Psoas muscle (tissue), 8 donors: Measurements from ENCODE around the gene EXOC2. TPM values are rescaled to one million over a fixed set of nuclear protein-coding genes. Genes with fewer than 3 reads are reported as not detected.

Source experiments
- ATAC-seq, 4 donors: fragments of 200-7000 bp; cut with Tn5 transposase; one replicate each; pipeline ENCODE4 v1.9.1; 2020; ENCODE audit warnings: moderate library complexity in 3 of 4, mild to moderate bottlenecking in 2 of 4
- DNase-seq, 2 donors: peaks; one replicate each; pipeline ENCODE4 v3.0.0-alpha.2; 2020
- H3K27ac ChIP-seq: fragments of 200-600 bp; one replicate; pipeline ENCODE4 v1.8.0; 2022
- H3K27me3 ChIP-seq, 3 donors: fragments of 200-600 bp in 1 of 3; one replicate each; pipeline versions ENCODE4 v1.6.1 to v1.8.0; 2013 to 2022; ENCODE audit warnings: low read length in 2 of 3, mild to moderate bottlenecking in 2 of 3, moderate library complexity in 1 of 3; ENCODE audit not compliant: insufficient read depth in 3 of 3
- H3K36me3 ChIP-seq, 2 donors: fragments of 200-600 bp in 1 of 2; one replicate each; pipeline versions ENCODE4 v1.6.1 to v1.8.0; 2013 to 2022; ENCODE audit warnings: low read depth in 1 of 2, mild to moderate bottlenecking in 1 of 2, moderate library complexity in 1 of 2; ENCODE audit not compliant: insufficient read depth in 1 of 2
- H3K4me1 ChIP-seq: fragments of 200-600 bp; one replicate; pipeline ENCODE4 v1.8.0; 2022
- H3K4me3 ChIP-seq: fragments of 200-600 bp; one replicate; pipeline ENCODE4 v1.8.0; 2022; ENCODE audit warnings: mild to moderate bottlenecking
- H3K9me3 ChIP-seq: fragments of 200-600 bp; one replicate; pipeline ENCODE4 v1.8.0; 2022
- CTCF ChIP-seq: fragments of 200-600 bp; IDR thresholded peaks from one replicate; pipeline ENCODE4 v1.8.0; 2022; ENCODE audit warnings: antibody characterized with exemption
- WGBS, 3 donors: extraction: QIAGEN DNeasy Blood & Tissue Kit; methylation state at CpG; one replicate each; pipeline versions ENCODE4 v1.1.6 to v1.1.7; 2013; 5-methylcytosine and 5-hydroxymethylcytosine counted together
- intact Hi-C, 2 donors: fragments of 100-400 bp; cut with DNase I; formaldehyde crosslinking; loops; one replicate each; pipeline versions ENCODE4 v1.11.0 to v1.14.2; 2022
- polyA plus RNA-seq, 3 donors: library from polyadenylated mRNA; stranded (reverse); fragments of 200-250 nt; gene quantifications; one replicate each; pipeline ENCODE4 v1.2.3, GENCODE V29; 2013
- total RNA-seq, 4 donors: library from RNA; stranded (reverse); fragmentation: NEBNext Ultra II Directional in 2 of 4; extraction: Animal tissue kit (Norgen Biotek cat#: 25700) in 2 of 4; gene quantifications; one replicate each; pipeline versions ENCODE4 v1.2.1 to v1.2.4, GENCODE V29; 2021 to 2023
- donor health status: healthy with polysubstance abuse.
- donor health status: DM: no; HTN: no; CAD: no; lungs with moderate emphysema.
- donor health status: Bipolar disorder and iron deficiency.
- donor health status: healthy.
- donor health status: DM: yes; HTN: yes; CAD: no.
- donor health status: DM: no; HTN: no; CAD: no.
- donor health status: DM: no; HTN: no; CAD: no.
- donor health status: DM: yes; HTN: yes; CAD: no.

EXOC2 gene
- total and polyA plus RNA-seq, 7 donors: 5.7 to 15.9 (median 8.0) TPM

- Histone ChIP-seq H3K36me3 (peaks cover 2 to 61% of the 10 kb centered on the region in 2 donors), H3K27ac (no peak overlapping the region), H3K4me3 (no peak overlapping the region), H3K9me3 (no peaks in the 10 kb centered on the region), H3K4me1 (no peaks in the 10 kb centered on the region), H3K27me3 (no peaks in the 10 kb centered on the region)
- intact Hi-C loops: no loop called here
- TF ChIP-seq CTCF: no peak
- DNase-seq: no peak
- WGBS, 3 donors: 93 to 96% (median 95%) methylated on average over 6 of the region's 6 CpGs
- ATAC-seq: no peak
Measured at GRCh38 chr6:548517-548916, 144.4 kb downstream of the EXOC2 start.

- no peak for ATAC-seq
- H3K4me1 ChIP-seq: no peaks in the 10 kb centered on the region
- no peak overlapping the region for H3K4me3 ChIP-seq
- no peak for DNase-seq
- H3K9me3 ChIP-seq: no peaks in the 10 kb centered on the region
- H3K27me3 ChIP-seq: no peaks in the 10 kb centered on the region
- no peak overlapping the region for H3K27ac ChIP-seq
- intact Hi-C loops: no loop called here
- WGBS, 3 donors: 91 to 95% (median 93%) methylated on average over 5 of the region's 5 CpGs
- TF ChIP-seq CTCF: no peak
- peaks cover 2 to 61% of the 10 kb centered on the region in 2 donors for H3K36me3 ChIP-seq
Measured at GRCh38 chr6:548091-548490, 144.8 kb downstream of the EXOC2 start.

- Histone ChIP-seq H3K4me1 (no peaks in the 10 kb centered on the region), H3K9me3 (peaks cover 14% of the 10 kb centered on the region), H3K27ac (no peak overlapping the region), H3K27me3 (no peaks in the 10 kb centered on the region), H3K36me3 (peaks cover 0 to 45% of the 10 kb centered on the region in 2 donors), H3K4me3 (no peak overlapping the region)
- no peak for TF ChIP-seq CTCF
- intact Hi-C loops: no loop called here
- DNase-seq: no peak
- no peak for ATAC-seq
Measured at GRCh38 chr6:540490-540889, 152.4 kb downstream of the EXOC2 start.

- TF ChIP-seq CTCF: no peak
- no peak overlapping the region for H3K4me3 ChIP-seq
- H3K27ac ChIP-seq: no peak overlapping the region
- WGBS, 3 donors: 95 to 97% (median 96%) methylated on average over 56 of the region's 56 CpGs
- H3K9me3 ChIP-seq: peaks cover 14% of the 10 kb centered on the region
- no peaks in the 10 kb centered on the region for H3K27me3 ChIP-seq
- ATAC-seq: no peak
- intact Hi-C loops: no loop called here
- no peak for DNase-seq
- peaks cover 0 to 23% of the 10 kb centered on the region in 2 donors for H3K36me3 ChIP-seq
- H3K4me1 ChIP-seq: no peaks in the 10 kb centered on the region
Measured at GRCh38 chr6:537114-537513, 155.8 kb downstream of the EXOC2 start.

GRCh38 chr6:530425-530824 is 162.5 kb downstream of the EXOC2 start:
- WGBS, 3 donors: 94 to 96% (median 95%) methylated on average over 9 of the region's 9 CpGs
- no peak overlapping the region for H3K27ac ChIP-seq
- DNase-seq (no peak), ATAC-seq (no peak)
- H3K4me3 ChIP-seq: no peak overlapping the region
- peaks cover 0 to 31% of the 10 kb centered on the region in 2 donors for H3K36me3 ChIP-seq
- H3K4me1 ChIP-seq: no peaks in the 10 kb centered on the region
- TF ChIP-seq CTCF: no peak
- H3K9me3 ChIP-seq: no peaks in the 10 kb centered on the region
- no peaks in the 10 kb centered on the region for H3K27me3 ChIP-seq
- intact Hi-C loops: no loop called here
